Loucy (cell line): ENCODE measurements around the gene ENTPD3.

ENCODE experiments used
- H2AFZ ChIP-seq: fragments of 200-600 bp; sonication (generic); 2 replicates; pipeline ENCODE4 v1.6.0; 2016; ENCODE audit warnings: antibody characterized with exemption, mild to moderate bottlenecking, low read length, moderate library complexity
- H3F3A ChIP-seq: fragments of 200-600 bp; 2 replicates; pipeline ENCODE4 v1.6.0; 2016; ENCODE audit warnings: antibody characterized with exemption, low read depth, mild to moderate bottlenecking
- H3K27me3 ChIP-seq: fragments of 200-600 bp; sonication (generic); 2 replicates; pipeline ENCODE4 v1.6.1; 2014; ENCODE audit warnings: low read length, mild to moderate bottlenecking; ENCODE audit not compliant: insufficient read depth, poor library complexity, severe bottlenecking
- H3K36me3 ChIP-seq: fragments of 200-600 bp; sonication (generic); 2 replicates; pipeline ENCODE4 v1.6.1; 2016; ENCODE audit warnings: low read length; ENCODE audit not compliant: insufficient read depth
- H3K4me1 ChIP-seq: fragments of 200-600 bp; sonication (generic); 2 replicates; pipeline ENCODE4 v1.5.1; 2014; ENCODE audit warnings: low read length, mild to moderate bottlenecking; ENCODE audit not compliant: insufficient read depth, poor library complexity, severe bottlenecking
- H3K4me2 ChIP-seq: fragments of 200-600 bp; sonication (generic); 2 replicates; pipeline ENCODE4 v1.6.0; 2014; ENCODE audit warnings: antibody characterized with exemption, low read length, low read depth, mild to moderate bottlenecking; ENCODE audit not compliant: poor library complexity, severe bottlenecking
- H3K4me3 ChIP-seq: fragments of 200-600 bp; sonication (generic); 2 replicates; pipeline ENCODE4 v1.5.1; 2014; ENCODE audit warnings: low read length, mild to moderate bottlenecking, mixed read lengths; ENCODE audit not compliant: poor library complexity, severe bottlenecking
- H3K79me2 ChIP-seq: fragments of 200-600 bp; sonication (generic); 2 replicates; pipeline ENCODE4 v1.6.1; 2014; ENCODE audit warnings: low read length; ENCODE audit not compliant: insufficient read depth
- H3K9ac ChIP-seq: fragments of 200-600 bp; sonication (generic); 2 replicates; pipeline ENCODE4 v1.6.0; 2014; ENCODE audit warnings: mild to moderate bottlenecking, low read depth, low read length, moderate library complexity; ENCODE audit not compliant: poor library complexity, severe bottlenecking
- H3K9me2 ChIP-seq: fragments of 200-600 bp; sonication (generic); replicated peaks from 2 replicates; pipeline ENCODE4 v1.6.1; 2016; ENCODE audit warnings: low read depth, low read length, mixed read lengths
- H3K9me3 ChIP-seq: fragments of 200-600 bp; sonication (generic); 2 replicates; pipeline ENCODE4 v1.6.1; 2014; ENCODE audit warnings: mild to moderate bottlenecking, antibody characterized with exemption, low read length, low read depth; ENCODE audit not compliant: insufficient read depth
- H4K20me1 ChIP-seq: fragments of 200-600 bp; sonication (generic); 2 replicates; pipeline ENCODE4 v1.6.0; 2014; ENCODE audit warnings: antibody characterized with exemption, low read length, mild to moderate bottlenecking; ENCODE audit not compliant: insufficient read depth, poor library complexity, severe bottlenecking
- EZH2phosphoT487 ChIP-seq: fragments of 200-600 bp; IDR thresholded peaks from 2 replicates; pipeline ENCODE4 v1.6.1; 2018; ENCODE audit warnings: antibody characterized with exemption, mild to moderate bottlenecking, moderate library complexity, borderline replicate concordance
- TF ChIP-seq, protein P1 (sequence below): fragments of 200-600 bp; sonication (generic); conservative IDR thresholded peaks from 2 replicates; pipeline ENCODE4 v1.5.1; 2014; ENCODE audit warnings: mild to moderate bottlenecking, antibody characterized with exemption, low read length

Gene ENTPD3, protein sequence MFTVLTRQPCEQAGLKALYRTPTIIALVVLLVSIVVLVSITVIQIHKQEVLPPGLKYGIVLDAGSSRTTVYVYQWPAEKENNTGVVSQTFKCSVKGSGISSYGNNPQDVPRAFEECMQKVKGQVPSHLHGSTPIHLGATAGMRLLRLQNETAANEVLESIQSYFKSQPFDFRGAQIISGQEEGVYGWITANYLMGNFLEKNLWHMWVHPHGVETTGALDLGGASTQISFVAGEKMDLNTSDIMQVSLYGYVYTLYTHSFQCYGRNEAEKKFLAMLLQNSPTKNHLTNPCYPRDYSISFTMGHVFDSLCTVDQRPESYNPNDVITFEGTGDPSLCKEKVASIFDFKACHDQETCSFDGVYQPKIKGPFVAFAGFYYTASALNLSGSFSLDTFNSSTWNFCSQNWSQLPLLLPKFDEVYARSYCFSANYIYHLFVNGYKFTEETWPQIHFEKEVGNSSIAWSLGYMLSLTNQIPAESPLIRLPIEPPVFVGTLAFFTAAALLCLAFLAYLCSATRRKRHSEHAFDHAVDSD

DNA sequence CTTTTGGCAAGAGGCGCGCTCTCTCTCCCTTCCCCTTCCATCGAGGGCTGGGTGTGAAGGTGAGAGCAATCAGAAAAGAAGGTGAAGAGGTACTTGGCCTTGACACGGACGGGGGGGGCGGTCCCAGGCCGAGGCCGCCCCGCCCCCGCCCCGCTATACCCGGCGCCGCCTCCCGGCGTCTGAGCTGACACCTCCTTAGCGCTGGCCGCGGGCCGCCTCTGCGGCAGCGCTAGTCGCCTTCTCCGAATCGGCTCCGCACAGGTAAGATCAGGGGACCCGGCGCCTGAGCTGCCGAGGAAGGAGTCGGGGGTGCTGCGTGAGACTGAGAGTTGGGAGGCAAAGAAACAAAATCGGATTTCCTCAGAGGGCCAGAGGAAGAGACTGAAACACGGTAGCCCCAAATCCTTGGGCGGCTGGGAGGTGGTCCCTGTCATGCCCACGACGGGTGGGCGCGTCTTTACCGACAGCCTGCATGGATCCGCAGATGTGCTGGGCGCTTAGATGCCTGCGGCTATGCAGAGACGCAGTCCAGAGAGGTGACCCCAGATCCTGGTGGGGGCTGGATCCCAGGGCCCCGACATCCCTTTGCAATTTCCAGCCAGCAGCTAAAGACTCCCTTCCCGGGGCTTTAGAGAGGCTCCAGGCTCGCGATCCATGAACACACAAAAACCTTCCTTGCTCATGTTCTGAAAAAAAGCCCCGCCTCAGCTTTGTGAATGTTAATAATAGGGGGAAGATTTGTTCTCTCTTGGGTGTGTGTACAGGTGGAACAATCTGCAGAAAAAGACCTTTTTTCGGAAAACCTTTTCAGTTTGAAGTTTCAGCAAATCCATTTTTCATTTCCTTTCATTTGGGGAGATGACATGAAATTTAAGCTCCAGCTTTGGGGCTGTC, at the start of gene ENTPD3:
ENTPD3 (plus strand) TSS at position 184 of the 894 bp plus-strand sequence. CDS start 874 bp downstream, outside the sequence.
- H2AFZ ChIP-seq: no peak within 1 kb of the TSS

DNA sequence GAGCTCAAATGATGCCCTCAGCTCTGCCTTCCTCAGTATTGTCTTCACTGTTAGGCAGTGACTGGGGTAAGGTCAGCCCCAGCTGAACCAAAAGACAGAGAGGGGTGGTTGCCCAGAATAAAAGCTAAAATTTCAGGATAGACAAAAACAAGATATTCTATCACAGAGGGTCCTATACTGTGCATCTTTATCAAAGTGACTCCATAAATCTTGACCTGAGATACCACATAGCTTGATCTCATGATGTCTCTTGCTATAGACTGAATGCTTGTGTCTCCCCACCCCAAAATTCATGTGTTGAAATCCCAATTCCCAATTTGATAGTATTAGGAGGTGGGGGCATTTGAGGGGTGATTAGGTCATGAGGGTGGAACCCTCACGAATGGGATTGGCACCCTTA, 47.1 kb upstream of the ENTPD3 start:
- Histone ChIP-seq H3K9me3 (no peaks in the 10 kb centered on the region), H3F3A (no peaks in the 10 kb centered on the region), H3K4me1 (no peaks in the 10 kb centered on the region), H3K36me3 (no peaks in the 10 kb centered on the region), H3K4me2 (no peak overlapping the region), H3K9ac (no peak overlapping the region), H3K27me3 (no peaks in the 10 kb centered on the region), H2AFZ (no peak overlapping the region), H3K9me2 (no peaks in the 10 kb centered on the region), H4K20me1 (no peaks in the 10 kb centered on the region), H3K4me3 (no peak overlapping the region), H3K79me2 (no peaks in the 10 kb centered on the region)
- TF ChIP-seq, protein P1, sequence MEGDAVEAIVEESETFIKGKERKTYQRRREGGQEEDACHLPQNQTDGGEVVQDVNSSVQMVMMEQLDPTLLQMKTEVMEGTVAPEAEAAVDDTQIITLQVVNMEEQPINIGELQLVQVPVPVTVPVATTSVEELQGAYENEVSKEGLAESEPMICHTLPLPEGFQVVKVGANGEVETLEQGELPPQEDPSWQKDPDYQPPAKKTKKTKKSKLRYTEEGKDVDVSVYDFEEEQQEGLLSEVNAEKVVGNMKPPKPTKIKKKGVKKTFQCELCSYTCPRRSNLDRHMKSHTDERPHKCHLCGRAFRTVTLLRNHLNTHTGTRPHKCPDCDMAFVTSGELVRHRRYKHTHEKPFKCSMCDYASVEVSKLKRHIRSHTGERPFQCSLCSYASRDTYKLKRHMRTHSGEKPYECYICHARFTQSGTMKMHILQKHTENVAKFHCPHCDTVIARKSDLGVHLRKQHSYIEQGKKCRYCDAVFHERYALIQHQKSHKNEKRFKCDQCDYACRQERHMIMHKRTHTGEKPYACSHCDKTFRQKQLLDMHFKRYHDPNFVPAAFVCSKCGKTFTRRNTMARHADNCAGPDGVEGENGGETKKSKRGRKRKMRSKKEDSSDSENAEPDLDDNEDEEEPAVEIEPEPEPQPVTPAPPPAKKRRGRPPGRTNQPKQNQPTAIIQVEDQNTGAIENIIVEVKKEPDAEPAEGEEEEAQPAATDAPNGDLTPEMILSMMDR: no peak
- no peak for TF ChIP-seq EZH2phosphoT487

More for the DNA sequence above, at the start of gene ENTPD3:
- TF ChIP-seq, protein P1: no peak
- TF ChIP-seq EZH2phosphoT487: no peak
- no peaks in the 10 kb centered on the region for H3F3A ChIP-seq
- no peak within 1 kb of the TSS for H3K4me3 ChIP-seq
- H3K4me1 ChIP-seq: no peaks in the 10 kb centered on the region
- no peaks in the 10 kb centered on the region for H4K20me1 ChIP-seq
- H3K27me3 ChIP-seq: no peaks in the 10 kb centered on the region
- H3K9ac ChIP-seq: no peak within 1 kb of the TSS
- H3K9me3 ChIP-seq: no peaks in the 10 kb centered on the region
- H3K36me3 ChIP-seq: no peaks in the 10 kb centered on the region
- H3K4me2 ChIP-seq: no peak within 1 kb of the TSS
- no peaks in the 10 kb centered on the region for H3K9me2 ChIP-seq
- H3K79me2 ChIP-seq: no peaks in the 10 kb centered on the region

DNA sequence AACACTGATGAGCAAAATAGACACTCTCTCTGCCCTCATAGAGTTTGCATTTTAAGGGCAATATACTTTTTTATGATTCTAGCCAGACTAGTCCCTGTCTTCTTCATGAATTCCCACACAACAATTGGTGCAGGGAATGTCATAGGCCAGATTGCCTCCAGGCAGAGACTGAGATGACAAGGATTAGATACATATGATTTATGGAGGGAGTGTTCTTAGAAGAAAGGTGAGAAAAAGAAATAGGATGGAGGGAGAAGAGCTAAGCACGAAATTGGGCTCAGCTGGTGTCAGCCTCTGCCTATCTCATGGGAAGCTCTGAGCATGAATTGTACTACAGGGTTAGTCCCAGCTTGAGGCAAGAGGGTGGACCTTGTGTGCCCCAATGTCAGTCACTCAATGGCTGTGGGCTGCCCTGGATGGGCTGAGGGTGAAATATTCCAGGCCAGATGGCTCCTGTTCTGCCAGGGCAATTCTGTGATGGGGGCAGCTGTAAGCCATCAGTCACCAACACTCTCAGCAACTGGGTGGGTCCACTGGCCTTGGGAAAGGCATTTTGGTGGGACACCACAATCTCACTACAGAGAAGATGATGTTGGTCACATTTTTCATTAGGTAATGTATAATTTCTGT, 46.3 kb upstream of the ENTPD3 start:
- Histone ChIP-seq H3K27me3 (no peaks in the 10 kb centered on the region), H3K79me2 (no peaks in the 10 kb centered on the region), H3K4me2 (no peak overlapping the region), H3K4me3 (no peak overlapping the region), H3K9me2 (no peaks in the 10 kb centered on the region), H2AFZ (no peak overlapping the region), H3K9ac (no peak overlapping the region), H3K36me3 (no peaks in the 10 kb centered on the region), H4K20me1 (no peaks in the 10 kb centered on the region), H3K9me3 (no peaks in the 10 kb centered on the region), H3K4me1 (no peaks in the 10 kb centered on the region), H3F3A (no peaks in the 10 kb centered on the region)
- TF ChIP-seq, protein P1: no peak
- no peak for TF ChIP-seq EZH2phosphoT487
